ENCODE results near the gene ALKBH1.

ALKBH1 gene

GRCh38 chr14:77648520-77649200 lies 59.2 kb downstream of the ALKBH1 start:
- Histone ChIP-seq H3K36me3 (replicated peaks; ENCODE audit: insufficient read depth, low read length) (no peaks in the 10 kb centered on the region), H3K4me1 (ENCODE audit: low read length) (no peaks in the 10 kb centered on the region), H4K20me1 (ENCODE audit: insufficient read depth, low read length) (no peaks in the 10 kb centered on the region), H3K9me2 (replicated peaks; ENCODE audit: insufficient read depth, low read length) (no peaks in the 10 kb centered on the region), H3K9me3 (replicated peaks; ENCODE audit: insufficient read depth, low read length) (no peaks in the 10 kb centered on the region), H3K27me3 (replicated peaks; ENCODE audit: insufficient read depth, low read length) (no peaks in the 10 kb centered on the region), H3K27ac (ENCODE audit: low read length) (no peak overlapping the region), H2AFZ (ENCODE audit: low read length) (no peak overlapping the region), H3K4me3 (ENCODE audit: low read length) (no peak overlapping the region), H3F3A (ENCODE audit: insufficient read depth, low read length) (no peaks in the 10 kb centered on the region), H3K9ac (ENCODE audit: low read length) (no peak overlapping the region), H3K4me2 (ENCODE audit: low read depth, low read length) (no peak overlapping the region), H3K79me2 (ENCODE audit: low read length) (no peaks in the 10 kb centered on the region)
- TF ChIP-seq, protein P1, sequence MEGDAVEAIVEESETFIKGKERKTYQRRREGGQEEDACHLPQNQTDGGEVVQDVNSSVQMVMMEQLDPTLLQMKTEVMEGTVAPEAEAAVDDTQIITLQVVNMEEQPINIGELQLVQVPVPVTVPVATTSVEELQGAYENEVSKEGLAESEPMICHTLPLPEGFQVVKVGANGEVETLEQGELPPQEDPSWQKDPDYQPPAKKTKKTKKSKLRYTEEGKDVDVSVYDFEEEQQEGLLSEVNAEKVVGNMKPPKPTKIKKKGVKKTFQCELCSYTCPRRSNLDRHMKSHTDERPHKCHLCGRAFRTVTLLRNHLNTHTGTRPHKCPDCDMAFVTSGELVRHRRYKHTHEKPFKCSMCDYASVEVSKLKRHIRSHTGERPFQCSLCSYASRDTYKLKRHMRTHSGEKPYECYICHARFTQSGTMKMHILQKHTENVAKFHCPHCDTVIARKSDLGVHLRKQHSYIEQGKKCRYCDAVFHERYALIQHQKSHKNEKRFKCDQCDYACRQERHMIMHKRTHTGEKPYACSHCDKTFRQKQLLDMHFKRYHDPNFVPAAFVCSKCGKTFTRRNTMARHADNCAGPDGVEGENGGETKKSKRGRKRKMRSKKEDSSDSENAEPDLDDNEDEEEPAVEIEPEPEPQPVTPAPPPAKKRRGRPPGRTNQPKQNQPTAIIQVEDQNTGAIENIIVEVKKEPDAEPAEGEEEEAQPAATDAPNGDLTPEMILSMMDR (IDR thresholded peaks at IDR 0.05; ENCODE audit: low read length): no peak
- no peak for DNase-seq

- no peak for DNase-seq
- H4K20me1 ChIP-seq (ENCODE audit: insufficient read depth, low read length): no peaks in the 10 kb centered on the region
- no peak overlapping the region for H3K4me3 ChIP-seq (ENCODE audit: low read length)
- no peaks in the 10 kb centered on the region for H3K9me3 ChIP-seq (replicated peaks; ENCODE audit: insufficient read depth, low read length)
- H2AFZ ChIP-seq (ENCODE audit: low read length): no peak overlapping the region
- no peaks in the 10 kb centered on the region for H3K79me2 ChIP-seq (ENCODE audit: low read length)
- no peaks in the 10 kb centered on the region for H3K9me2 ChIP-seq (replicated peaks; ENCODE audit: insufficient read depth, low read length)
- no peak overlapping the region for H3K27ac ChIP-seq (ENCODE audit: low read length)
- H3K27me3 ChIP-seq (replicated peaks; ENCODE audit: insufficient read depth, low read length): no peaks in the 10 kb centered on the region
- H3K4me1 ChIP-seq (ENCODE audit: low read length): no peaks in the 10 kb centered on the region
- H3K4me2 ChIP-seq (ENCODE audit: low read depth, low read length): no peak overlapping the region
- no peak for TF ChIP-seq EZH2phosphoT487 (IDR thresholded peaks at IDR 0.05; ENCODE audit: low read length)
- TF ChIP-seq, protein P1 (IDR thresholded peaks at IDR 0.05; ENCODE audit: low read length): no peak
- TF ChIP-seq EZH2 (optimal IDR thresholded peaks at IDR 0.05; ENCODE audit: low read depth, low read length): no peak
- no peak overlapping the region for H3K9ac ChIP-seq (ENCODE audit: low read length)
- H3F3A ChIP-seq (ENCODE audit: insufficient read depth, low read length): no peaks in the 10 kb centered on the region
- H3K36me3 ChIP-seq (replicated peaks; ENCODE audit: insufficient read depth, low read length): no peaks in the 10 kb centered on the region
These were observed 60.0 kb downstream of the ALKBH1 start for GRCh38 chr14:77647853-77648252.

GRCh38 chr14:77646907-77647306 lies 60.9 kb downstream of the ALKBH1 start:
- DNase-seq: no peak
- Histone ChIP-seq H2AFZ (ENCODE audit: low read length) (no peak overlapping the region), H3K4me2 (ENCODE audit: low read depth, low read length) (no peak overlapping the region), H3K9me2 (replicated peaks; ENCODE audit: insufficient read depth, low read length) (no peaks in the 10 kb centered on the region), H3K4me1 (ENCODE audit: low read length) (no peaks in the 10 kb centered on the region), H4K20me1 (ENCODE audit: insufficient read depth, low read length) (no peaks in the 10 kb centered on the region), H3K27me3 (replicated peaks; ENCODE audit: insufficient read depth, low read length) (no peaks in the 10 kb centered on the region), H3F3A (ENCODE audit: insufficient read depth, low read length) (no peaks in the 10 kb centered on the region), H3K9ac (ENCODE audit: low read length) (no peak overlapping the region), H3K27ac (ENCODE audit: low read length) (no peak overlapping the region), H3K36me3 (replicated peaks; ENCODE audit: insufficient read depth, low read length) (no peaks in the 10 kb centered on the region), H3K9me3 (replicated peaks; ENCODE audit: insufficient read depth, low read length) (no peaks in the 10 kb centered on the region), H3K4me3 (ENCODE audit: low read length) (no peak overlapping the region), H3K79me2 (ENCODE audit: low read length) (no peaks in the 10 kb centered on the region)
- TF ChIP-seq EZH2phosphoT487 (IDR thresholded peaks at IDR 0.05; ENCODE audit: low read length) (no peak), EZH2 (optimal IDR thresholded peaks at IDR 0.05; ENCODE audit: low read depth, low read length) (no peak)
- TF ChIP-seq, protein P1 (IDR thresholded peaks at IDR 0.05; ENCODE audit: low read length): no peak

Data from MM.1S (cell line).